AG10803 (cell line): ENCODE measurements around the gene TAS1R3.
A peak's percentile ranks its signal among the peaks of the same experiment; 100 is the strongest.

ENCODE experiments used
- DNase-seq: peaks from one replicate; pipeline ENCODE4 v3.0.0; 2010; ENCODE audit warnings: low read depth
- H3K4me3 ChIP-seq: 2 replicates; pipeline ENCODE4 v1.5.1; 2011; ENCODE audit warnings: mild to moderate bottlenecking, low read length, control low read depth
- TF ChIP-seq, protein P1 (sequence below): conservative IDR thresholded peaks from 2 replicates; pipeline ENCODE4 v1.5.1; 2011; ENCODE audit warnings: mild to moderate bottlenecking, low read length, control low read depth, inconsistent platforms

Gene TAS1R3

DNA sequence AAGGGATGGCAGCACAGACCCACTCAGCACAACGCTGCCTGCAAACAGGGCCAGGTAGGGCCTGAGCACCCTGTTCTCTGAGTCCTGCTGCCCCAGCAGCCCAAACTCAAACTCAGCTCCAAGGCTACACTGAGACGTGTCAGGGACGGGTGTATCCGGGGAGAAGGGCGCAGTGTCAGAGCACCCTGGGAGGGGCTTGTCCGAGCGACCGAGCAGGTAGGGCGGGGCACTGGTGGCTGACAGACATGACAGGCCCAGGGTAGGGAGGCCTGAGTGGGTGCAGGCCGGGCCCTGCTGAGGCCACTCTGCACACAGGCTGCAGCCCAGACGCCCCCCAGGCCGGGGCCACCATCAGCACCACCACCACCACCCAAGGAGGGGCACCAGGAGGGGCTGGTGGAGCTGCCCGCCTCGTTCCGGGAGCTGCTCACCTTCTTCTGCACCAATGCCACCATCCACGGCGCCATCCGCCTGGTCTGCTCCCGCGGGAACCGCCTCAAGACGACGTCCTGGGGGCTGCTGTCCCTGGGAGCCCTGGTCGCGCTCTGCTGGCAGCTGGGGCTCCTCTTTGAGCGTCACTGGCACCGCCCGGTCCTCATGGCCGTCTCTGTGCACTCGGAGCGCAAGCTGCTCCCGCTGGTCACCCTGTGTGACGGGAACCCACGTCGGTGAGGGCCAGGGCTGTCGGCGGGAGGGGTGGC, 45.3 kb upstream of the TAS1R3 start:
- TF ChIP-seq, protein P1, sequence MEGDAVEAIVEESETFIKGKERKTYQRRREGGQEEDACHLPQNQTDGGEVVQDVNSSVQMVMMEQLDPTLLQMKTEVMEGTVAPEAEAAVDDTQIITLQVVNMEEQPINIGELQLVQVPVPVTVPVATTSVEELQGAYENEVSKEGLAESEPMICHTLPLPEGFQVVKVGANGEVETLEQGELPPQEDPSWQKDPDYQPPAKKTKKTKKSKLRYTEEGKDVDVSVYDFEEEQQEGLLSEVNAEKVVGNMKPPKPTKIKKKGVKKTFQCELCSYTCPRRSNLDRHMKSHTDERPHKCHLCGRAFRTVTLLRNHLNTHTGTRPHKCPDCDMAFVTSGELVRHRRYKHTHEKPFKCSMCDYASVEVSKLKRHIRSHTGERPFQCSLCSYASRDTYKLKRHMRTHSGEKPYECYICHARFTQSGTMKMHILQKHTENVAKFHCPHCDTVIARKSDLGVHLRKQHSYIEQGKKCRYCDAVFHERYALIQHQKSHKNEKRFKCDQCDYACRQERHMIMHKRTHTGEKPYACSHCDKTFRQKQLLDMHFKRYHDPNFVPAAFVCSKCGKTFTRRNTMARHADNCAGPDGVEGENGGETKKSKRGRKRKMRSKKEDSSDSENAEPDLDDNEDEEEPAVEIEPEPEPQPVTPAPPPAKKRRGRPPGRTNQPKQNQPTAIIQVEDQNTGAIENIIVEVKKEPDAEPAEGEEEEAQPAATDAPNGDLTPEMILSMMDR, result no peak
- no peak overlapping the region for H3K4me3 ChIP-seq
- no peak for DNase-seq

DNA sequence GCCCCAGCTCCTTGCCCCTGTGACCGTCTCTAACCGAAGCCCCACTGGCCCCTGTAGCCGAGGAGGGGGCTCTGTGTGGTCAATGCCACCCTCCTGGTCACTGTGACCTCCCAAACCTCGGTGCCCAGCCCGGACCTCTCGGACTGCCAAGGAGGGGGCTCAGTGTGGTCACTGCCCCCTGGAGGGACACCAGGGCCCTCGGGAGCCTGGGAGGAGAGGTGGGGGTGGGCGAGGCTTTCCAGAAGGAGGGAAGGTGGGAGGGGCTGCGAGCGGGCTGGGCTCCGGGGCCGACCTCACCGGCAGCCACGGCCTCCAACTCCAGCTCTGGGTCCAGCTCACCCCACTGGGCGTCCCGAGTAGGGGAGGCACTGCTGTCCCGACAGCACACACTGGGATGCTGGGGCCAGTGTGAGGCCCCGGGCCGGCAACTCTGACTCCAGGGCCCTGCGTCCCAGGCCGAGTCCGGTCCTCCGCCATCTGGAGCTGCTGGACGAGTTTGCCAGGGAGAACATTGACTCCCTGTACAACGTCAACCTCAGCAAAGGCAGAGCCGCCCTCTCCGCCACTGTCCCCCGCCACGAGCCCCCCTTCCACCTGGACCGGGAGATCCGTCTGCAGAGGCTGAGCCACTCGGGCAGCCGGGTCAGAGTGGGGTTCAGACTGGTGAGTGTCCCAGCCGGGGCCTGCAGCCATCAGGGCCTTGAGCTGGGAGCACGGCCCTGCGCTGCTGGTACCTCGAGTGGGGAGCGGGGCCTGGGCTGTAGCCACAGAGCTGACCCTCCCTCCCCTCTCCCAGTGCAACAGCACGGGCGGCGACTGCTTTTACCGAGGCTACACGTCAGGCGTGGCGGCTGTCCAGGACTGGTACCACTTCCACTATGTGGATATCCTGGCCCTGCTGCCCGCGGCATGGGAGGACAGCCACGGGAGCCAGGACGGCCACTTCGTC, 44.5 kb upstream of the TAS1R3 start:
- TF ChIP-seq, protein P1, result no peak
- DNase-seq, result no peak
- H3K4me3 ChIP-seq, result no peak overlapping the region

DNA sequence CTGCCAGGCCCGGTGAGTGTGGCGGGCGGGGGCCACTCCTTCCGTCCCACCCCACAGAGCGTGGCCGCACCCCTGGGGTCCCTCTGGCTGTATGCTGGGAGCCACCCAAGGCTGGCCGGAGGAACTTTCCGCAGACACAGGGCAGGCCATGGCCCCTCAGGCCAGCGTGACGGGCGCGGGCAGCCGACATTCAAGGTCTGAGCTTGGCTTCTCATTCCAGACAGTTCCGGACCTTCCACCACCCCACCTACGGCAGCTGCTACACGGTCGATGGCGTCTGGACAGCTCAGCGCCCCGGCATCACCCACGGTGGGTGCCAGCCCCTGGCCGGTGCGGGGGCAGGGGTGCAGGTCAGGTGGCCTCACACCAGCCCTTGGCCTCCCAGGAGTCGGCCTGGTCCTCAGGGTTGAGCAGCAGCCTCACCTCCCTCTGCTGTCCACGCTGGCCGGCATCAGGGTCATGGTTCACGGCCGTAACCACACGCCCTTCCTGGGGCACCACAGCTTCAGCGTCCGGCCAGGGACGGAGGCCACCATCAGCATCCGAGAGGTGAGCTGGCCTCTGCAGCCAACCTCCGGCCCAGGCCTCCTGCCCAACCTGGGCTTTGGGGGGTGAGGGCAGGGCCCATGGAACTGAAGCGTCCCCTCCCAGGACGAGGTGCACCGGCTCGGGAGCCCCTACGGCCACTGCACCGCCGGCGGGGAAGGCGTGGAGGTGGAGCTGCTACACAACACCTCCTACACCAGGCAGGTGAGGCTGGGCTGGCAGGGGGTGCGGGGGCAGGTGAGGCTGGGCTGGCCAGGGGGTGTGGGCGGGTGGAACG, 43.6 kb upstream of the TAS1R3 start:
- H3K4me3 ChIP-seq, result no peak overlapping the region
- TF ChIP-seq, protein P1, result no peak
- DNase-seq, result no peak

DNA sequence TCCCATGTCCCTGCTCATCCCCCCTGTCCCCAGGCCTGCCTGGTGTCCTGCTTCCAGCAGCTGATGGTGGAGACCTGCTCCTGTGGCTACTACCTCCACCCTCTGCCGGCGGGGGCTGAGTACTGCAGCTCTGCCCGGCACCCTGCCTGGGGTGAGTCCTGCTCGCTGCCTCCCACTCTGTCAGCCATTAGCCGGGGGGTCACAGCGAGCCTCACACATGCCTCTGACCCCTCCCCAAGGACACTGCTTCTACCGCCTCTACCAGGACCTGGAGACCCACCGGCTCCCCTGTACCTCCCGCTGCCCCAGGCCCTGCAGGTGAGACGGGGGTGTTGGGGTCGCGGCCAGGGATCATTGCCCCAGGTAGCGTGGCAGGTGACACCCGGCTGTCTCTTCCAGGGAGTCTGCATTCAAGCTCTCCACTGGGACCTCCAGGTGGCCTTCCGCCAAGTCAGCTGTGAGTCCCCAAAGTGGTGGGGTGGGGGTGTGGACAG, 40.8 kb upstream of the TAS1R3 start:
- TF ChIP-seq, protein P1, result peak; percentile 67
- no peak overlapping the region for H3K4me3 ChIP-seq
- peak; percentile 51 for DNase-seq

DNA sequence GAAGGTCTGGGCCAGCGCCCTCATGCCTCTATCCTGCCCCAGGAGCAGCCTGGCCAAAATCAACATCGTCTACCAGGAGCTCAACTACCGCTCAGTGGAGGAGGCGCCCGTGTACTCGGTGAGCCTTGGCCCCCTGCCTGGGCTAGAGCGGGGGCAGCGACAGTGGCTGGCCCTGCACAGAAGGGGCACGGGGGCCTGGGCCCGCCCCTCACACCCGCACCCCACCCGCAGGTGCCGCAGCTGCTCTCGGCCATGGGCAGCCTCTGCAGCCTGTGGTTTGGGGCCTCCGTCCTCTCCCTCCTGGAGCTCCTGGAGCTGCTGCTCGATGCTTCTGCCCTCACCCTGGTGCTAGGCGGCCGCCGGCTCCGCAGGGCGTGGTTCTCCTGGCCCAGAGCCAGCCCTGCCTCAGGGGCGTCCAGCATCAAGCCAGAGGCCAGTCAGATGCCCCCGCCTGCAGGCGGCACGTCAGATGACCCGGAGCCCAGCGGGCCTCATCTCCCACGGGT, 40.0 kb upstream of the TAS1R3 start:
- TF ChIP-seq, protein P1, result no peak
- no peak for DNase-seq
- H3K4me3 ChIP-seq, result no peak overlapping the region

DNA sequence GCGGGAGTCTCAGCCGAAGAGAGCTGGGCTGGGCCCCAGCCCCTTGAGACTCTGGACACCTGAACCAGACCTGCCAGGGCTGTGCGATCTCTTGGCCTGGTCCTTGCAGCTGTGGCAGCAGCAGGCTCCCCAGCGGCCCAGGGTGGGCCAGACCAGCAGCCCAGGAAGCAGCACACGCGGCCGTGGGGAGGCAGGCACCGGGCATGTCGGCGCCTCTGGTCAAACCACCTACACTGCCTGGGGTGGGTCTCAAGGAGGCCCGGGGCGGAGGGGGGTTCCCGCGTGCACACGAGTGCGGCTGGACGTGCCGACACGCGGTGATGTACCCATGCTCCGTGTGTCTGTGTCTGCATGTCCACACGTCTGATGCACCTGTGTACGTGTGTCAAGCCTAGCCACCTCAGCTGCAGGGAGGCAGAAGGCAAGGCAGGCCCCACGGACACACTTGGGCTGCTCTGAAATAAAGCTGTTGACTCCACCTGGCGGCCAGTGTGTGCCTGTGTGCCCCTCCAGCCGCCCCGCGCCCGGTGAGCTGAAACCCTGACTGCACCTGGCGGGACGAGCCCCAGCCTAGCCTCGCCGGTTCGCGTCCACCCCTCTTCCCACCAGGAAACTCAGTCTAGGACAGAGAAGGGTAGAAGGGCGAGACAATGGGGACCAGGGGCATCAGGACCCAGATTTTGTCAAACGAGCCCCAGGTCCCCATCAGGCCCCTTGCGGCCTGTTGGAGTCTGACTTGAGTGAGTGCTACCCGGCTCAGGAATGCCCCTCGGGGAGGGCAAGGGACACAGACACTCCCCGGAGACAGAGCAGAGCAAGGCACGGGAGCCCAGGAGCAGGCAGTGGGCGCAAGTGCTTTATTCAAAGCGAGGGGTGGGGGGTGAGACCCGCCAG, 39.3 kb upstream of the TAS1R3 start:
- DNase-seq, result peak; percentile 53
- TF ChIP-seq, protein P1, result peak; percentile 50
- H3K4me3 ChIP-seq, result no peak overlapping the region
